NCI-H2171 (cell line): ENCODE results near the gene UPF2.

ENCODE experiments used
- DNase-seq: peaks from one replicate; lab custom pipeline; 2025; lab: John Stamatoyannopoulos, UW

UPF2 gene

GRCh38 chr10:11959966-11960365, 82.6 kb downstream of the UPF2 start:
- no peak for DNase-seq

DNA sequence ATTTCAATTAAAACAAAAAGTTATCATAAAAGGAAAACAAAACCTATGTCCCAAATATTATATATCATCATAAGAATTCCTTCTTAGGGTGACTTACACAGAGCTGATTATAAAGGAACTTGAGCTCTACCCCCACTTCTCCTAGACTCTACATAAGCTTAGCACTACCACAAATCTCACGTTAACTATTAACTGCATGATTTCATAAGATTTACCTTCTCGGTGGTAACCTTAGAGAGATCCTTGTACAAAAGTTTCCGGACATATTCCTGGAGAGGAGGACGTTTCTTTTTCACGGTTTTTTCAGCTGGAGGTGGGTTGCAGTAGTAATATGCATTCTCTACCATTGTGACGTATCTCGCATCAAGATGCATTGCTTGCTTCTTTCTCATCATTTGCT, 83.7 kb downstream of the UPF2 start:
- DNase-seq: no peak

DNA sequence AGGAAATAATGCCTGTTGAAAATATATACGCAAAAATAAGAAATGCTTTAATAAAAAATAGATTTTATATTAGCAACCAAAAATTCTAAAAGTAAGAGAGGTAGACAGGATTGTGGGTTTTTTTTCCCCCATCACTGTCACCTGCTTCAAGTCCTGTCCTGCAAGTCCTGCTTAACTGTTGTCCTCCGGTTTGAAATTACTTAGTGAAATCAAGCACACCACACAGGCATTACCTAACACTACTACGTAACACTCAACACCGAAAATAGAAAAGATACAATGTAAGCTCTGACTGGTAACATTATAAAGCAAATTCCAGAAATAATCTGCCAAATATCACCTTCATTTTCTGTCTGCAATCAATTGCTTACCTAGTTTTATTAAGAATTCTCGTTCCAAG, 90.9 kb downstream of the UPF2 start:
- DNase-seq: no peak

DNA sequence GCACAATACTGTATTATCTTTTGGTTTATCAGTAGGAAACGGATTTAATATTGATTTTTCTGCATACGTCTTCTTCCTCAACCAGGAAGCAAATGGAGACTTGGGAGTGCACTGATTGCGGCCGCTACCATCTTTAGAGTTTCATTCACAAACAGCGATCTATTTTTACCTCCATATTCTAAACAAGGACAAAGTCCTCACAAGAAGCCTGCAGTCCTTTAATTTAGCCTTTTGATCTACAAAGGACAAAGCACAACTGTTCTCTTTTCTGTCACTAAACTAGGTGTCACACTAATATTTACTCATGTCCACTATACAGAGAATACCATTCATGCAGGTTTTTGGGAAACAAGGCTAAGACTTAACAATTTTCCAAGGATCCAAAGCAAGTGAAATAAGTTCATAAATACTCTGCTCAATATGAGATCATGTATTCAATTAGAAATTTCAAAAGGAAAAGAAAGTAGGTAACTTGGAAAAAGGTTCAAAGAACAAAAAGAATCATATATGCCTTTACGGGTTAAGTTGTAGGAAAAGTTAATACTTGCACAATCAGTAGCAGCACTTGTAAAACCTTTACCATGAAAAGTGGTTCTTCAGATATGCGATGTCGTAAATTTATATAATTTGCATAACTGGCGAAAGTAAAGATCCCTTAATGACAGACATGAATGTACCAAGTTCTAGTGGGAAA, 92.1 kb downstream of the UPF2 start:
- DNase-seq: no peak

DNA sequence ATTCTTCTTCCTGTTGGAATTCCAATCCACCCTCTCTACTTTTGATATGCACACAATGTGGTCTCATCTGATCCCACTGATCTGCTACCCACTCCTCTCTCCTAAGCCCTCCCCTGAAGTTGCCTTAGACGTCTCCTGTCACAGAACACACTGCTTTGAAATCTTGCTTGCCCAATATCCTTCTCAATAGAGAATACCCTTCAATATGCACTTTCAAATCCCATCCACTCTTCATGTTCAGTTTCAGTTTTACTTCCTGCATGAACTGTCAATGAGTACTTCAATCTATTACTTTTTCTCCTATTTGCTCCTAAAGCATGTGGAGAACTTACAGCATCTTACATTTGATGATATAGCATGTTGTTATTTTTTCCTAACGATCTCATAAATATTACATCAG, 93.5 kb downstream of the UPF2 start:
- DNase-seq: no peak

DNA sequence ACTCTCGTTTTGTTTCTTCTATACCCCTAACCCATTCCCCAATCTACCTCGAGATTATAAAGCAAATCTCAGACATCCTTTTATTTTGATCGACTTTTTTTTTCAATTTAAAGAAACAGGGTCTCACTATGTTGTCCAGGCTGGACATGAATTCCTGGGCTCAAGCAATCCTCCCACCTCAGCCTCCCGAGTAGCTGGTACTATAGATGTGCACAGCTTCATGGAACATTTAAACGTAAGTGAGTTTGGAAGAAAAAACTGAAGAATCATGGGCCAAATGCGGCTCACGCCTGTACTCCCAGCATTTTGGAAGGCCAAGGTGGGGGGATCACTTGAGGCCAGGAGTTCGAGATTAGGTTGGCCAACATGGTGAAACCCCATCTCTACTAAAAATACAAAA, 96.0 kb downstream of the UPF2 start:
- no peak for DNase-seq

GRCh38 chr10:11936389-11937152, 106.0 kb downstream of the UPF2 start:
- no peak for DNase-seq

DNA sequence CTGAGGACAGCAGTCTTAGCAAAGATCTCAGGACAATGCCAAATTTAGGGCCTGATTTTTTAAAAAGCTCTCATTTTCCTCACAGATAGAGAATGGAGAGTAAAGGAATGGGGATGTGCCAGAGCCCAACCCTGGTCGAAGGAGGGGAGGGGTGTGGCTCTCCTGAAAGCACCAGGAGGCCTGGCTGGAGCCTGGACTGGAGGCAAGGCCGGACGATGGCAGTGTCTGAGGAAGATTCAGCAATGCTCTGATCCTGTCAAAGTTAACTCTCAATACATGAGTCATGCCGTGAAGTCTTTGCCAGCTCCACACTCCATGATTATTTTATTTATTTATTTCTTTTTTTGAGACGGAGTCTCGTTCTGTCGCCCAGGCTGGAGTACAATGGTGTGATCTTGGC, 108.3 kb downstream of the UPF2 start:
- no peak for DNase-seq

- DNase-seq: no peak
Observed at GRCh38 chr10:11933577-11934223, 108.9 kb downstream of the UPF2 start.

DNA sequence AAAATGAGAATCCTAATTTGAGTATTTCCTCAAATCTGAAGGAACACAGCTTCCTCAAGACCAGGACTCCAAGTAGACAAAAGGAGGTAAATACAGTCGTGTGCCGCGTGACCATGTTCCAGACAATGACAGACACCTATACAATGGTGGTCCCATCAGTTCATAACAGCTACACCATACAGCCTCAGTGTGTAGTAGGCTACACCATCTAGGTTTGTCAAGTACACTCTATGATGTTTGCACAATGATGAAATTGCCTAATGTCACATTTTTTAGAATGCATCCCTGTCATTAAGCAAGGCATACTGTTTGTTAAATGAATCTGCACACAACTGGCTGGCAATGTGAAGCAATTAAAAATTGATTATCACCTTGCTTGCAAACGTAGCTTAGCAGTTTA, 111.6 kb downstream of the UPF2 start:
- no peak for DNase-seq

DNA sequence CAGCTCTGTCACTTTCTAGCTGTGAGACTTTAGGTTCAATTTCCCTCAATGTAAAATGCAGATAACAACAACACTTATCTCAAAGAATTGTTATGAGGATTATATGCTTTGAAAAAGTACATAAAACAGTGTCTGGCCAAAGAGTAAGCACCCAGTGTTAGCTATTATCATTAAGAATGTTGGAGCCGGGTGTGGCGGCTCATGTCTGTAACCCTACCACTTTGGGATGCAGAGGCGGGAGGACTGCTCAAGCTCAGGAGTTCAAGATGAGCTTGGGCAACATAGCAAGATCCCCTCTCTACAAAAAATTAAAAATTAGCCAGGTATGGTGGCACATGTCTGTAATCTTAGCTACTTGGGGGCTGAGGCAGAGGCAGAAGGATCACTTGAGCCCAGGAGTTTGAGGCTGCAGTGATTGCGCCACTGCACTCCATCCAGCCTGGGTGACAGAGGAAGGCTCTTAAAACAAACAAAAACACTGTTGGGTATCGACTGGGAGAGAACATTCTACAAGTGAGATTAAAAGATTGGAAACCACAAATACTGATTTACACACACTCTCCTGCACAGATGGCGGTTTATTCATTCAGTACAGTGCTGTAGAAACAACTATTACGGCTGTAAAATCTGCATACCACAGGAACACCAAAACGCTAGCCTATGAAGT, 112.2 kb downstream of the UPF2 start:
- no peak for DNase-seq

- no peak for DNase-seq
Observed at GRCh38 chr10:11927746-11928145, 114.9 kb downstream of the UPF2 start.

DNA sequence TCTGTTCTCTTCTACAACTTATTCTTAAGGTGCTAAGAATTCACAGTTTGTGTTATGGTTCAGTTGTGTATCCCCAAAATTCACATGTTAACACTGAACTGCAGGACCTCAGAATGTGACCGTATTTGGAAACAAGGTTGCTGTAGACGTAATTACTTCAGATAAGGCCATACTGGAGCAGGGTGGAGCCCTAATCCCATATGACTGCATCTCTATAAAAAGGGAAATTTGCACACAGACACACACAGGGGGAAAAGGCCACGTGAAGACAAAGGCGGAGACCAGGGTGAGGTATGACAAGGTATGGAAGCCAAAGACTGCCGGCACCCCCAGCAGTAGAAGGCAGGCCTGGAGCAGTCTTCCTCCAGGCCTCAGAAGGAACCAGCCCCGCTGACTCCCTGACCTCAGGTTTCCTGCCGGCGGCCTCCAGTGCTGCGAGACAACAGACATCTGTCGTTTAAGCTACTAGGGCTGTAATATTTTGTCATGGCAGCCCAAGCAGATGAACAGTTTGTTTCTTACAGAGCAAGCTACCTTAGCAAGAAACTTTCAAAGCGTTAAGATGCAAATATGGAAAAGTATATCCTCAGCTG, 120.7 kb downstream of the UPF2 start:
- no peak for DNase-seq

GRCh38 chr10:11919271-11919670, 123.3 kb downstream of the UPF2 start:
- no peak for DNase-seq

DNA sequence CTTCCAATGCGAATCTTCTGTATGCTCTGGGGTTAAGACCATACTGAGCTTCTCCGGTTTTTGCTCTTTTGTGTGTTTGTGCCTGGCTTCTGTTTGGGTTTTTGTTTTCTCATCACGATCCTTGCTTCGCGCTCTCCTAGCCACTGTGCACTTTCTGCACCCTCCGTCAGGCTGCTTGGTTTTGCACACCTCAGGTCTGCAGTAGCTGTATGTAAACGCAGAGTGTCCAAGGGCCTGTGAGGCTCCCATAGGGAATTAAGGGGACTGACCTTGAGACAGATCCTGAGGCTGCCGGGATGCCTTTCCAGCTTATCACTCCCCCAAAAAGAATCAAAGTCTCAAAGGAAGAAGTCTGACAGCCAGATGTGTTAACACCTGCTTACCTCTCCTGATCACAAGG, 124.2 kb downstream of the UPF2 start:
- no peak for DNase-seq

- DNase-seq: no peak
Observed at GRCh38 chr10:11913079-11913641, 129.4 kb downstream of the UPF2 start.

- DNase-seq: no peak
Observed at GRCh38 chr10:11910102-11910501, 132.5 kb downstream of the UPF2 start.

DNA sequence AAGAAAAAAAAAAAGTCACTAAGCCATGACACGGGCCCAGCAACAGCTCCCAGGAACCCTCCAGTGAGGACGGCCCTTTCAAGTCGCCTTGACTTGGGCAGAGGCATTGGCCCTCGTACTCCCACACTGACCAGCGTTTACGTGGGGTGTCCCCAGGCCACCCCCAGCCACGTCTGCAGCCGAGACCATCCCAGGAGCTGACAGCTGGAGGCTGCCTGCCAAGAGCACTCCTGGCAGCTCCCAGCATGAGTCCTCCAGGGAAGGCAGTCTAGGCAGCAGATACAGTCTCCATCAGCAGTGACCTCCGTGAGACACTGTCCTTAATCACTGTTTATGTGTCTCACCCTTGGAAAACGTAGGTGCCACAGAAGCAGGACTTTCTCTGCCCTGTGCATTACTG, 133.0 kb downstream of the UPF2 start:
- DNase-seq: no peak

GRCh38 chr10:11908991-11909390, 133.6 kb downstream of the UPF2 start:
- DNase-seq: no peak

DNA sequence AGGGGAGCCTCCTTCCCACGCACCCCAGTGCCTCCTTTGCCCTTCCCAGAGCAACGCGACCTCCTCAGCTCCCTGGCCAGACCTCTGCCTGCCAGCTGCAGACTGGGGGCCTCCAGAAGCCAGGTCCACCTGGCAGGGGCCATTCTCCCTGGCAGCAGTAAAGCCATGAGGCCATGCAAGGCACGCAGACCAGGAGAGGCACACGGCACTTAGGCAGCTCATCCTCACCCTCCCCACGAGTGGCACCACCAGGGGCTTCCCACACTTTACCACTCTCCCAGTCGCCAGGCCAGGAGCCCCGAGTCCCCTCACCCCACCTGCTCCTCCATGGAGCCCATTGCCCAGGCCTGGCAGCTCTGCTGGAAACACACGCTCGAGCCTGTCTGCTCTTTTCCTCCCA, 134.1 kb downstream of the UPF2 start:
- no peak for DNase-seq

DNA sequence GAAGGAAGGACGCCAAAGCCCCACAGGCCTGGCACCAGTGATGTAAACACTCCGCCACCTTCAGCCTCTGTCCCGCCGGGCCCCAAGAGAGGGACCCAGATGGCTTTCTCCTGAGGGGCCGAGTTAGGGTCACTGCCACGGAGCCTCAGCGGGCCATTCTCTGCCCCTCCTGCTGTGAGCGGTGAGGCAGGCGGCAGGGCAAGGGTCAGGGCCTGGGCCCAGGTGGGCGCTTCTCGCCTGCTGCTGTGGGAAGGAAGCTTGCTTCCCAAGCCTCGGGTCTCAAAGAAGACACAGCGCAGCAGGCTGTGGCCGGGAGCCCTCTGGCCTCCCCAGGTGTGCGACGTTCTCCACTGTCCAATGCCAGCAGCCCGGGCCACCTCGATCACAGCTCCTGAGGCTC, 134.7 kb downstream of the UPF2 start:
- DNase-seq: no peak

DNA sequence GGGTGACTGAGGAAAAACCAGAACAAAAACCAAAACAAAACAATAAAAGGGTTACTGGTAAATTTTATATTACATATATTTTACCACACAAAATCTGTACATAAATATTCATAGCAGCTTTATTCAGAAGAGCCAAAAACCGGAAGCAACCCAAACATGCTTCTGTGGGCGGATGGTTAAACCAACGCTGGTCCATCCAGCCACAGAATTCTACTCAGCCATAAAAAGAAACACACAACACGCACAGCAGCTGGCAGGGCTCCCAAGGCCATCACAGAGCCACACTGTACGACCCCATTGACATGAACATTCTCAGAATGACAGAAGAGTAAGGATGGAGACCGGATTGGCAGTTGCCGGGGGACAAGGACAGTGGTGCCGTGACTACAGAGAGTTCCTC, 135.9 kb downstream of the UPF2 start:
- no peak for DNase-seq
